ENCODE results near the gene ZMYND12. TPM values are rescaled to one million over a fixed set of nuclear protein-coding genes. Genes with fewer than 3 reads are reported as not detected.

ZMYND12 gene
- total RNA-seq, 4 donors from 2014 or later: 0.19 to 0.79 TPM; not detected in 2

DNA sequence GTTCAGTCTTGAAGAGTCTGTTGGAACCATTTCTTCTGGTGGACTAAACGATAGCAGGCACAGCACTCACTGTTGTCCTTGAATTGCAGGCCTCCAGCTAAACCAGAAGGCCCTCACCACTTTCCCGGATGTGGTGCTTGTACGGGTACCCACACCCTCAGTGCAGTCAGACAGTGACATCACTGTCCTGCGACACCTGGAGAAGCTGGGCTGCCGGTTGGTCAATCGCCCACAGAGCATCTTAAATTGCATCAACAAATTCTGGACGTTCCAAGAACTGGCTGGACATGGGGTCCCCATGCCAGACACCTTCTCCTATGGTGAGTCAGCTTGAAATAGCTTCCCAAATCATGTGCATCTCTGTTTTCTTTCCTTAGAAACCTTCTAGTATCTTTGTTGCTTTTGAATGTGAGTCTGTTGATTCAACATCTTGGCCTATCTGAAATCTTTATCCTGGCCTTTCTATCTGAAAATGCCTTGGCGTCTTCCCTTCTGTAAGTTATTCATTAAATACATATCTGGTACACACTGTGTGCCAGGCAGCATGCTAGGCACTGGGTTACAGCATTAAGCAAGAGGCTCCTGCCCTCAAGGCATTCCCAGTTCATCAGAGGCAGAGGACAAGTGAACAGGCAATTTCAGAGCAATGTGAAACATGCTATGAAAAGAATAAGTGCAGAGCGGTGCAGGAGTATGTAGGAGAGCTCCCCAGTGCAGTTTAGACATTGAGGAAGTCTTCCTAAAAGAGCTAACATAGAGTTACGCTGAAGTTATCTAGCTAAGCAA, 56.3 kb downstream of the ZMYND12 start:
- WGBS, 2 donors: 82 to 92% methylated on average over 8 to 10 of the region's 10 CpGs
- Histone ChIP-seq H3K36me3 (no peaks in the 10 kb centered on the region), H3K27ac (no peak overlapping the region), H3K4me1 (peaks cover 0 to 3% (median 0%) of the 10 kb centered on the region in 3 donors), H3K4me3 (no peak overlapping the region), H3K9me3 (no peaks in the 10 kb centered on the region), H3K27me3 (no peaks in the 10 kb centered on the region)
- no peak for DNase-seq
- TF ChIP-seq, protein P1, sequence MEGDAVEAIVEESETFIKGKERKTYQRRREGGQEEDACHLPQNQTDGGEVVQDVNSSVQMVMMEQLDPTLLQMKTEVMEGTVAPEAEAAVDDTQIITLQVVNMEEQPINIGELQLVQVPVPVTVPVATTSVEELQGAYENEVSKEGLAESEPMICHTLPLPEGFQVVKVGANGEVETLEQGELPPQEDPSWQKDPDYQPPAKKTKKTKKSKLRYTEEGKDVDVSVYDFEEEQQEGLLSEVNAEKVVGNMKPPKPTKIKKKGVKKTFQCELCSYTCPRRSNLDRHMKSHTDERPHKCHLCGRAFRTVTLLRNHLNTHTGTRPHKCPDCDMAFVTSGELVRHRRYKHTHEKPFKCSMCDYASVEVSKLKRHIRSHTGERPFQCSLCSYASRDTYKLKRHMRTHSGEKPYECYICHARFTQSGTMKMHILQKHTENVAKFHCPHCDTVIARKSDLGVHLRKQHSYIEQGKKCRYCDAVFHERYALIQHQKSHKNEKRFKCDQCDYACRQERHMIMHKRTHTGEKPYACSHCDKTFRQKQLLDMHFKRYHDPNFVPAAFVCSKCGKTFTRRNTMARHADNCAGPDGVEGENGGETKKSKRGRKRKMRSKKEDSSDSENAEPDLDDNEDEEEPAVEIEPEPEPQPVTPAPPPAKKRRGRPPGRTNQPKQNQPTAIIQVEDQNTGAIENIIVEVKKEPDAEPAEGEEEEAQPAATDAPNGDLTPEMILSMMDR (IDR thresholded peaks at IDR 0.05): no peak
- TF ChIP-seq POLR2A (IDR thresholded peaks at IDR 0.05): no peak
- intact Hi-C loops (cut with DNase I): no loop called here

DNA sequence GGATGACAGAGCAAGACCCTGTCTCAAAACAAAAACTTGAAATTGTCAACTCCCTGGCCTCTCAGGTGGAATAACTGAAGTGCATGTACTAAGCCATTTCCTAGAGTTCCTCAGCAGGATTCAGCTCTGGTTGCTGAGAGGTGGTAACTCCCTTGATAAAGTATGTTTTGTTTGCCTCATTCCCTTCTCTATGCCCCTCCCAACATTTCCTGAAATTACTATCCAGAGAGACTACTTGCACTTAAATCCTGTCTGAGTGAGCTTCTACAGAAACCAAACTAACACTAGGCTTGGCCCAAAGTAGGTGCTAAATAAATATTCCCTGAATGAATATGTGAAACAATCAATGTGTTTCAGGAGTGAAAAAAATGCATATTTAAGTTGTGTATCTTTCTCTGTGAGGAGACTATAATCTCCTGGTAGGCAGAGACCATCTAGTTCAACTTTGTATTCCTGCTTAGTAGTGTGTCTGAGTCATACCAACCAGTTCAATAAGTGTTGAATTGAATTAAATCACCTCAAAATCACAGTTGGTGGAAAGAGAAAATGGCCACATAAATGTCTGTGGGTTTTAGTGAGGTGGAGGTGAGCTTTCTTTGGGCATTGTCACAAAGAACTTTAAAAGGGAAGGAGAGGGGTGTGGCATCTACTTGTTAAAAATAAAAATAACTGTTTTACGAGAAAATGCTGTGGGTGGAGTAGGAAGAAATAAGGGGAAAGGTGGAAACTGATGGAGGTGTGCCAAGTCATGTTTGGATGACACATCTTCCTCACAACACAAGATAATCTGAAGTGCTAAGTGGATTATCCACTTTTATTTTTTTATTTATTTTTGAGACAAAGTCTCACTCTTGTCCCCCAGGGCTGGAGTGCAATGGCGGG, 62.6 kb downstream of the ZMYND12 start:
- intact Hi-C loops (cut with DNase I): no loop called here
- Histone ChIP-seq H3K36me3 (no peaks in the 10 kb centered on the region), H3K27me3 (peaks cover 0 to 7% (median 0%) of the 10 kb centered on the region in 4 donors), H3K4me1 (peaks cover 0 to 17% (median 0%) of the 10 kb centered on the region in 3 donors), H3K27ac (no peak overlapping the region), H3K4me3 (no peak overlapping the region), H3K9me3 (no peaks in the 10 kb centered on the region)
- DNase-seq: no peak
- TF ChIP-seq, protein P1 (IDR thresholded peaks at IDR 0.05): no peak
- WGBS, 2 donors: 39 to 47% methylated on average over 2 of the region's 2 CpGs

DNA sequence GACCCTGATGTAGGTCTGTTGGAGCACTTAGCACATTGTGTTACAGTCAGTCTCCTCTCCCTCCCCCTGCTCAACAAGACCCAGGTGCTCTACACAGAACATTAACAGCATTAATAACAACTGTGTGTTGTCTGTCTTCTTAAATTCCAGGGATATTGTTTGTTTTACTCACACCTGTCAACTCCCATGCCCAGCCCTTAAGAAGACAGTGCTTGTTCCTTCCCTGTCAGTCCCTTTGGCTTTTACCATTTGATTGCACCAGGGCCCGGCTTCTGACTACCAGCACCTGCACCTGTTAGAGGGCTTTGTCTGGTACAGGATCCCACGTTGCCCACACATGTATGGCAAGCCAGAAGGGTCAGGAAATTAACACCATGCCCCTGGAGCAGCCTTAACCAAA, 63.6 kb downstream of the ZMYND12 start:
- TF ChIP-seq, protein P1 (IDR thresholded peaks at IDR 0.05): no peak
- no peak for TF ChIP-seq POLR2A (IDR thresholded peaks at IDR 0.05)
- H3K27ac ChIP-seq: no peak overlapping the region
- no peak overlapping the region for H3K4me3 ChIP-seq
- DNase-seq: no peak
- H3K9me3 ChIP-seq: no peaks in the 10 kb centered on the region
- H3K27me3 ChIP-seq: peaks cover 0 to 7% (median 0%) of the 10 kb centered on the region in 4 donors
- WGBS, 2 donors: 49 to 83% methylated on average over 2 of the region's 2 CpGs
- intact Hi-C loops (cut with DNase I): no loop called here
- H3K36me3 ChIP-seq: no peaks in the 10 kb centered on the region
- peaks cover 0 to 17% (median 0%) of the 10 kb centered on the region in 3 donors for H3K4me1 ChIP-seq

DNA sequence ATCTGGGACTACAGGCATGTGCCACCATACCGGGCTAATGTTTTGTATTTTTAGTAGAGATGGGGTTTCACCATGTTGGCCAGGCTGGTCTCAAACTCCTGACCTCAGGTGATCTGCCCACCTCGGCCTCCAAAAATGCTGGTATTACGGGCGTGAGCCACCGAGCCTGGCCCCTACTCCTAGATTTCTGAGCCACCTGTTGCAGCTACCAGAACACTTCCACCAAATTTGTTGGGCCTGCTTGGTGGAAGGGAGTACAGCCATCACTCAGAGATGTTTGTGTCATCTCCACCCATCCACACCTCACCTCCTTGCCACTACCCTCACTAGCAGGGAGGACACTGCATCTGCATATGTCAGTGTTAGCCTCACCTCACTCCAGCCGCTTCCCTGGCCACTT, 69.8 kb downstream of the ZMYND12 start:
- Histone ChIP-seq H3K36me3 (no peaks in the 10 kb centered on the region), H3K4me1 (peaks cover 0 to 4% (median 3%) of the 10 kb centered on the region in 3 donors), H3K9me3 (no peaks in the 10 kb centered on the region), H3K27me3 (peaks cover 0 to 50% (median 4%) of the 10 kb centered on the region in 4 donors), H3K4me3 (no peak overlapping the region), H3K27ac (no peak overlapping the region)
- 87 to 89% methylated on average over 5 to 6 of the region's 6 CpGs for WGBS, 2 donors
- no peak for DNase-seq
- TF ChIP-seq POLR2A (IDR thresholded peaks at IDR 0.05): no peak
- TF ChIP-seq, protein P1 (IDR thresholded peaks at IDR 0.05): no peak
- intact Hi-C loops (cut with DNase I): no loop called here

DNA sequence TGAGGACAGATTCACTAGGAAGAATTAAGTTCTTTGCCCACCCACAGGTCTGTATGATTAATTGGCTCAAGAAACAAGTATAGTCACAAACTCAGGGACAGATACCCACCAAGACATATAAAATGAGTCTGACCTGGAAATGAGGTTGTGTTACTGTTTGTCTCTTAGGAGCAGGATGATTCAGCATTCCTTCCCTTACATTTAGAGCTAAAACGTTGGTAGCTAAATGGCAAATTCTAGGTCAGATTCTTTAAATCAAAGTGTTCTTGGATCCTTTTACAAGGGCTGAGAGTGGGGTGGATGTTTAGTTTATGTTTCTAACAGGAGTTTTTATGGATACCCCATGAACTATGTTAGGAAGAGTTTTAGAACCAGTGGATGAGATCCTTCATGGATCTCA, 70.5 kb downstream of the ZMYND12 start:
- intact Hi-C loops (cut with DNase I): no loop called here
- H3K9me3 ChIP-seq: no peaks in the 10 kb centered on the region
- no peak for DNase-seq
- TF ChIP-seq, protein P1 (IDR thresholded peaks at IDR 0.05): no peak
- TF ChIP-seq POLR2A (IDR thresholded peaks at IDR 0.05): no peak
- H3K27me3 ChIP-seq: peaks cover 0 to 52% (median 5%) of the 10 kb centered on the region in 4 donors
- 8 to 17% methylated on average over 1 of the region's 1 CpG for WGBS, 2 donors
- H3K4me1 ChIP-seq: peaks cover 2 to 10% (median 5%) of the 10 kb centered on the region in 3 donors
- H3K27ac ChIP-seq: no peak overlapping the region
- no peak overlapping the region for H3K4me3 ChIP-seq
- no peaks in the 10 kb centered on the region for H3K36me3 ChIP-seq

Measured in esophagus squamous epithelium (tissue), 5 donors.